ENCODE measurements around the gene TMEM81.

TMEM81 gene

GRCh38 chr1:205066141-205066818, 18.0 kb downstream of the TMEM81 start:
- no peak for TF ChIP-seq CTCF (IDR thresholded peaks at IDR 0.05)

GRCh38 chr1:205065666-205066065, 18.6 kb downstream of the TMEM81 start:
- TF ChIP-seq CTCF (IDR thresholded peaks at IDR 0.05): no peak

GRCh38 chr1:205064741-205065316, 19.4 kb downstream of the TMEM81 start:
- TF ChIP-seq CTCF (IDR thresholded peaks at IDR 0.05): no peak

GRCh38 chr1:205064301-205064700, 20.0 kb downstream of the TMEM81 start:
- no peak for TF ChIP-seq CTCF (IDR thresholded peaks at IDR 0.05)

GRCh38 chr1:205062895-205063294, 21.4 kb downstream of the TMEM81 start:
- no peak for TF ChIP-seq CTCF (IDR thresholded peaks at IDR 0.05)

GRCh38 chr1:205062319-205062718, 21.9 kb downstream of the TMEM81 start:
- no peak for TF ChIP-seq CTCF (IDR thresholded peaks at IDR 0.05)

GRCh38 chr1:205061665-205062069, 22.6 kb downstream of the TMEM81 start:
- peak; percentile 97 for TF ChIP-seq CTCF (IDR thresholded peaks at IDR 0.05)
